Measurements from ENCODE around the gene ZNF841.
"Not testable (repeated sequence)": the region's sequence is repeated elsewhere in the genome, so short reads cannot be mapped to it uniquely, and the experiment has no call there.

GRCh38 chr19:52024478-52024877 is 71.1 kb downstream of the ZNF841 start:
- TF ChIP-seq, protein P1, sequence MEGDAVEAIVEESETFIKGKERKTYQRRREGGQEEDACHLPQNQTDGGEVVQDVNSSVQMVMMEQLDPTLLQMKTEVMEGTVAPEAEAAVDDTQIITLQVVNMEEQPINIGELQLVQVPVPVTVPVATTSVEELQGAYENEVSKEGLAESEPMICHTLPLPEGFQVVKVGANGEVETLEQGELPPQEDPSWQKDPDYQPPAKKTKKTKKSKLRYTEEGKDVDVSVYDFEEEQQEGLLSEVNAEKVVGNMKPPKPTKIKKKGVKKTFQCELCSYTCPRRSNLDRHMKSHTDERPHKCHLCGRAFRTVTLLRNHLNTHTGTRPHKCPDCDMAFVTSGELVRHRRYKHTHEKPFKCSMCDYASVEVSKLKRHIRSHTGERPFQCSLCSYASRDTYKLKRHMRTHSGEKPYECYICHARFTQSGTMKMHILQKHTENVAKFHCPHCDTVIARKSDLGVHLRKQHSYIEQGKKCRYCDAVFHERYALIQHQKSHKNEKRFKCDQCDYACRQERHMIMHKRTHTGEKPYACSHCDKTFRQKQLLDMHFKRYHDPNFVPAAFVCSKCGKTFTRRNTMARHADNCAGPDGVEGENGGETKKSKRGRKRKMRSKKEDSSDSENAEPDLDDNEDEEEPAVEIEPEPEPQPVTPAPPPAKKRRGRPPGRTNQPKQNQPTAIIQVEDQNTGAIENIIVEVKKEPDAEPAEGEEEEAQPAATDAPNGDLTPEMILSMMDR (conservative IDR thresholded peaks at IDR 0.05; ENCODE audit: low read length) = not testable (repeated sequence)
- TF ChIP-seq EZH2phosphoT487 (IDR thresholded peaks at IDR 0.05; ENCODE audit: borderline replicate concordance) = not testable (repeated sequence)
